HEK293T (cell line): ENCODE measurements around the gene OCA2.

ENCODE experiments used
- ARNT ChIP-seq: fragments of 450-650 bp; IDR thresholded peaks from 2 replicates; pipeline ENCODE4 v1.6.1; 2017; ENCODE audit warnings: mild to moderate bottlenecking
- BHLHE40 ChIP-seq: fragments of 450-650 bp; IDR thresholded peaks from 2 replicates; pipeline ENCODE4 v1.6.1; 2016; ENCODE audit warnings: mild to moderate bottlenecking, moderate library complexity, borderline replicate concordance
- FOXA1 ChIP-seq: fragments of 450-650 bp; IDR thresholded peaks from 2 replicates; pipeline ENCODE4 v1.6.1; 2016; ENCODE audit warnings: mild to moderate bottlenecking
- FOXM1 ChIP-seq: fragments of 450-650 bp; IDR thresholded peaks from 2 replicates; pipeline ENCODE4 v1.6.1; 2017; ENCODE audit warnings: mild to moderate bottlenecking, borderline replicate concordance
- NFRKB ChIP-seq: fragments of 450-650 bp; IDR thresholded peaks from 2 replicates; pipeline ENCODE4 v1.6.1; 2016; ENCODE audit warnings: mild to moderate bottlenecking, moderate library complexity
- SP1 ChIP-seq: fragments of 450-650 bp; IDR thresholded peaks from 2 replicates; pipeline ENCODE4 v1.6.1; 2017

DNA sequence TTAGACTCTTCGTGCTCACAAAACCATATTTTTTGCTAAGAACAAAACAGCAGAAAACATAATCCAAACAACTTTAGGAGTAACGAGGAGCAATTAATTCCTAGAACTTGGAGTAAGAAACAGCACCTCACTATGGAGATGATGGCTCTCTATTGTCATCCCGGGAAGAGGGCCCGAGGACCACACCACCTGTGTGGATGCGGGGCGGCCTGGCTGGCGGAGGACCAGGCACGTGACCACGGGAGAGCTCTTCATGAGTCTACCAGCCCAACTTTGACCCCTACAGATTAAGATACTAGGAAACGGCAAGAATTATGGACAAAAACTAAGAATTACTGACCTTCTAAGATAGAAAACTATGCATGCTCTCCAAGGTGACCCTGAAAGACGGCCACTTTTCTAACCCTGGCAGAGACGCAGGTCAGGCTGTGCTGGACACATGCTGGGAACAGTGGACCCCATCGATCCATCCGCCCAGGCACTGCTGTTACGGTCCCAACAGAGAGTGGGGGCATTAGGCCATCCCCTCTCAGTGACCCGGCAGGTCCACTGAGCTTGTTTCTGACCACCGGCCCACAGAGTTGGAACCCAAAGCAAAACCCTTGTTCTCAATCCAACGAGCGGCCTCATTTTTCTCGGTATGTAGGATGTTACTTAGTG, 13.1 kb upstream of the OCA2 start:
- TF ChIP-seq FOXA1 (no peak), SP1 (no peak), ARNT (no peak), FOXM1 (no peak), BHLHE40 (no peak), NFRKB (no peak)
